GM20000 (cell line): ENCODE results near the gene PCCA.
"Not testable (repeated sequence)": the region's sequence is repeated elsewhere in the genome, so short reads cannot be mapped to it uniquely, and the experiment has no call there.

ENCODE experiments used
- DNase-seq: peaks from one replicate; pipeline ENCODE4 v3.0.0; 2012; ENCODE audit warnings: low spot score
- CTCF ChIP-seq: IDR thresholded peaks from 2 replicates; pipeline ENCODE4 v1.5.1; 2012; ENCODE audit warnings: mild to moderate bottlenecking, control low read depth; ENCODE audit errors: extremely low read depth, missing control alignments

The PCCA gene

GRCh38 chr13:100130930-100131511 lies 42.1 kb downstream of the PCCA start:
- no peak for TF ChIP-seq CTCF
- DNase-seq = no peak

- DNase-seq = no peak
- TF ChIP-seq CTCF = no peak
These were observed 43.1 kb downstream of the PCCA start for GRCh38 chr13:100131863-100132574.

GRCh38 chr13:100138859-100139491 lies 50.1 kb downstream of the PCCA start:
- DNase-seq = no peak
- no peak for TF ChIP-seq CTCF

GRCh38 chr13:100139817-100140216 lies 50.9 kb downstream of the PCCA start:
- no peak for TF ChIP-seq CTCF

GRCh38 chr13:100140441-100140840 lies 51.5 kb downstream of the PCCA start:
- no peak for TF ChIP-seq CTCF
- DNase-seq = no peak

More at GRCh38 chr13:100139817-100140216, 50.9 kb downstream of the PCCA start:
- no peak for DNase-seq

GRCh38 chr13:100141461-100141961 lies 52.6 kb downstream of the PCCA start:
- not testable (repeated sequence) for DNase-seq

GRCh38 chr13:100146534-100146933 lies 57.6 kb downstream of the PCCA start:
- DNase-seq = no peak
- no peak for TF ChIP-seq CTCF
